GM23248 (cell line): ENCODE results near the gene RALA. TPM values are rescaled to one million over a fixed set of nuclear protein-coding genes. Genes with fewer than 3 reads are reported as not detected.

Experiments used
- DNase-seq: peaks from one replicate; pipeline ENCODE4 v3.0.0-alpha.2; 2015
- H2AFZ ChIP-seq: fragments of 200-600 bp; sonication (generic); 2 replicates; pipeline ENCODE4 v1.6.1; 2016; ENCODE audit warnings: antibody characterized with exemption
- H3F3A ChIP-seq: fragments of 200-600 bp; sonication (generic); 2 replicates; pipeline ENCODE4 v1.6.1; 2016; ENCODE audit warnings: mild to moderate bottlenecking, antibody characterized with exemption, mixed run types; ENCODE audit not compliant: insufficient read depth
- H3K27ac ChIP-seq: fragments of 200-600 bp; sonication (generic); 2 replicates; pipeline ENCODE4 v1.5.1; 2016; ENCODE audit warnings: mild to moderate bottlenecking
- H3K27me3 ChIP-seq: fragments of 200-600 bp; sonication (generic); replicated peaks from 2 replicates; pipeline ENCODE4 v1.6.1; 2016; ENCODE audit warnings: mild to moderate bottlenecking; ENCODE audit not compliant: insufficient read depth
- H3K36me3 ChIP-seq: fragments of 200-600 bp; sonication (generic); 2 replicates; pipeline ENCODE4 v1.6.1; 2016; ENCODE audit warnings: low read depth, mild to moderate bottlenecking
- H3K4me1 ChIP-seq: fragments of 200-600 bp; sonication (generic); 2 replicates; pipeline ENCODE4 v1.6.1; 2016; ENCODE audit warnings: mild to moderate bottlenecking; ENCODE audit not compliant: insufficient read depth
- H3K4me2 ChIP-seq: fragments of 200-600 bp; sonication (generic); one replicate; pipeline ENCODE4 v1.6.1; 2016; ENCODE audit warnings: mild to moderate bottlenecking; ENCODE audit not compliant: unreplicated experiment
- H3K4me3 ChIP-seq: fragments of 200-600 bp; sonication (generic); 2 replicates; pipeline ENCODE4 v1.5.1; 2016; ENCODE audit warnings: mild to moderate bottlenecking
- H3K79me2 ChIP-seq: fragments of 200-600 bp; sonication (generic); 2 replicates; pipeline ENCODE4 v1.6.1; 2016; ENCODE audit warnings: mild to moderate bottlenecking; ENCODE audit not compliant: insufficient read depth
- H3K9ac ChIP-seq: fragments of 200-600 bp; sonication (generic); 2 replicates; pipeline ENCODE4 v1.6.1; 2016; ENCODE audit warnings: mild to moderate bottlenecking
- H3K9me2 ChIP-seq: fragments of 200-600 bp; sonication (generic); 2 replicates; pipeline ENCODE4 v1.6.1; 2016; ENCODE audit warnings: mixed run types, mild to moderate bottlenecking, moderate library complexity; ENCODE audit not compliant: insufficient read depth
- H3K9me3 ChIP-seq: fragments of 200-600 bp; sonication (generic); one replicate; pipeline ENCODE4 v1.6.1; 2017; ENCODE audit warnings: low read depth
- H4K20me1 ChIP-seq: fragments of 200-600 bp; sonication (generic); 2 replicates; pipeline ENCODE4 v1.6.0; 2016; ENCODE audit not compliant: insufficient read depth
- EZH2 ChIP-seq: fragments of 200-600 bp; sonication (generic); IDR thresholded peaks from 2 replicates; pipeline ENCODE4 v1.6.1; 2018; ENCODE audit warnings: antibody characterized with exemption, mild to moderate bottlenecking; ENCODE audit not compliant: insufficient read depth, poor library complexity, severe bottlenecking
- EZH2phosphoT487 ChIP-seq: fragments of 200-600 bp; sonication (generic); IDR thresholded peaks from 2 replicates; pipeline ENCODE4 v1.6.1; 2018; ENCODE audit warnings: antibody characterized with exemption, moderate library complexity, mild to moderate bottlenecking, low read depth; ENCODE audit not compliant: insufficient read depth
- WGBS, 2 experiments: methylation state at CpG; one replicate each; pipeline ENCODE4 v1.1.6; 2015 to 2017; ENCODE audit warnings: low lambda C conversion rate in 2 of 2, low coverage in 1 of 2; ENCODE audit errors: missing lambda C conversion rate in 2 of 2; 5-methylcytosine and 5-hydroxymethylcytosine counted together
- in situ Hi-C: fragments of 300-500 bp; cut with MboI; formaldehyde crosslinking; loops from 2 replicates; pipeline ENCODE4 v1.15.0; 2020
- polyA plus RNA-seq: library from polyadenylated mRNA; unstranded; fragments of >200 nt; fragmentation: Nextera tagmentation; extraction: Ambion mirVana; gene quantifications from 2 replicates; pipeline ENCODE4 v1.2.1, GENCODE V29; 2016
- total RNA-seq: library from RNA; depleted of rRNA; stranded (reverse); fragments of >200 nt; shearing (Covaris generic); gene quantifications from 2 replicates; pipeline ENCODE4 v1.2.3, GENCODE V29; 2014

RALA gene
- total and polyA plus RNA-seq, 2 experiments from 2014 or later = 21.7 to 82.8 TPM

GRCh38 chr7:39656415-39656814 is 33.0 kb downstream of the RALA start:
- in situ Hi-C loops = no loop called here

GRCh38 chr7:39659356-39660013 is 36.1 kb downstream of the RALA start:
- peaks cover 19% of the 10 kb centered on the region for H3F3A ChIP-seq
- H3K9me2 ChIP-seq = no peaks in the 10 kb centered on the region
- 5 to 7% methylated on average over 5 of the region's 5 CpGs for WGBS, 2 experiments
- DNase-seq = peak; percentile 67
- peaks cover 100% of the 10 kb centered on the region for H3K79me2 ChIP-seq
- H3K9me3 ChIP-seq = no peaks in the 10 kb centered on the region
- in situ Hi-C loops = no loop called here
- H3K27me3 ChIP-seq = no peaks in the 10 kb centered on the region
- H3K4me2 ChIP-seq = peak overlapping the region; percentile 59
- peak overlapping the region; percentile 59 for H3K27ac ChIP-seq
- peaks cover 4% of the 10 kb centered on the region; the same call in 1 of the 2 replicates for H3K36me3 ChIP-seq
- H3K4me3 ChIP-seq = peak overlapping the region; percentile 49
- peak overlapping the region; percentile 29; the same call in 1 of the 2 replicates for H2AFZ ChIP-seq
- H4K20me1 ChIP-seq = no peaks in the 10 kb centered on the region
- H3K9ac ChIP-seq = peak overlapping the region; percentile 57
- no peak for TF ChIP-seq EZH2
- no peak for TF ChIP-seq EZH2phosphoT487
- H3K4me1 ChIP-seq = peaks cover 17% of the 10 kb centered on the region

More at GRCh38 chr7:39656415-39656814, 33.0 kb downstream of the RALA start:
- Histone ChIP-seq H3K9me3 (no peaks in the 10 kb centered on the region), H3K9ac (no peak overlapping the region), H3K27ac (no peak overlapping the region), H3K79me2 (peaks cover 100% of the 10 kb centered on the region), H3K27me3 (no peaks in the 10 kb centered on the region), H3K4me1 (peaks cover 26% of the 10 kb centered on the region), H3K4me2 (no peak overlapping the region), H3K4me3 (no peak overlapping the region), H2AFZ (no peak overlapping the region), H3K9me2 (no peaks in the 10 kb centered on the region), H3F3A (peaks cover 30% of the 10 kb centered on the region), H4K20me1 (0 out of 2 replicates have a peak, but pooled peaks cover 4% of the 10 kb centered on the region), H3K36me3 (no peaks in the 10 kb centered on the region)
- TF ChIP-seq EZH2 (no peak), EZH2phosphoT487 (no peak)
- DNase-seq = no peak
- WGBS, 2 experiments = 98 to 100% methylated on average over 1 of the region's 1 CpG

GRCh38 chr7:39661960-39662359 is 38.6 kb downstream of the RALA start:
- Histone ChIP-seq H3K4me3 (no peak overlapping the region), H3K27ac (no peak overlapping the region), H3K9me3 (no peaks in the 10 kb centered on the region), H3K4me2 (no peak overlapping the region), H3F3A (peaks cover 20% of the 10 kb centered on the region), H3K4me1 (peaks cover 18% of the 10 kb centered on the region), H2AFZ (no peak overlapping the region), H3K27me3 (no peaks in the 10 kb centered on the region), H4K20me1 (peaks cover under 1% of the 10 kb centered on the region; the same call in 1 of the 2 replicates), H3K79me2 (peaks cover 100% of the 10 kb centered on the region), H3K9me2 (no peaks in the 10 kb centered on the region), H3K9ac (no peak overlapping the region), H3K36me3 (peaks cover 4% of the 10 kb centered on the region; the same call in 1 of the 2 replicates)
- in situ Hi-C loops = no loop called here
- 59 to 62% methylated on average over 6 of the region's 6 CpGs for WGBS, 2 experiments
- no peak for TF ChIP-seq EZH2
- no peak for TF ChIP-seq EZH2phosphoT487
- no peak for DNase-seq

GRCh38 chr7:39663263-39663662 is 39.9 kb downstream of the RALA start:
- DNase-seq = no peak
- peaks cover 10% of the 10 kb centered on the region; the same call in 1 of the 2 replicates for H4K20me1 ChIP-seq
- TF ChIP-seq EZH2 (no peak), EZH2phosphoT487 (no peak)
- H2AFZ ChIP-seq = no peak overlapping the region
- no peak overlapping the region for H3K9ac ChIP-seq
- in situ Hi-C loops = no loop called here
- H3K79me2 ChIP-seq = peaks cover 100% of the 10 kb centered on the region
- peaks cover 4% of the 10 kb centered on the region; the same call in 1 of the 2 replicates for H3K36me3 ChIP-seq
- peaks cover 30% of the 10 kb centered on the region for H3K4me1 ChIP-seq
- H3F3A ChIP-seq = peaks cover 28% of the 10 kb centered on the region
- no peak overlapping the region for H3K4me3 ChIP-seq
- H3K27me3 ChIP-seq = no peaks in the 10 kb centered on the region
- H3K9me2 ChIP-seq = no peaks in the 10 kb centered on the region
- no peaks in the 10 kb centered on the region for H3K9me3 ChIP-seq
- H3K27ac ChIP-seq = no peak overlapping the region
- no peak overlapping the region for H3K4me2 ChIP-seq
